RKO (cell line): Measurements from ENCODE around the gene IL4.
"Not testable (repeated sequence)": the region's sequence is repeated elsewhere in the genome, so short reads cannot be mapped to it uniquely, and the experiment has no call there.

Source experiments
- DNase-seq: peaks from one replicate; pipeline ENCODE4 v3.0.0-alpha.2; 2016; ENCODE audit warnings: low spot score

The IL4 gene

DNA sequence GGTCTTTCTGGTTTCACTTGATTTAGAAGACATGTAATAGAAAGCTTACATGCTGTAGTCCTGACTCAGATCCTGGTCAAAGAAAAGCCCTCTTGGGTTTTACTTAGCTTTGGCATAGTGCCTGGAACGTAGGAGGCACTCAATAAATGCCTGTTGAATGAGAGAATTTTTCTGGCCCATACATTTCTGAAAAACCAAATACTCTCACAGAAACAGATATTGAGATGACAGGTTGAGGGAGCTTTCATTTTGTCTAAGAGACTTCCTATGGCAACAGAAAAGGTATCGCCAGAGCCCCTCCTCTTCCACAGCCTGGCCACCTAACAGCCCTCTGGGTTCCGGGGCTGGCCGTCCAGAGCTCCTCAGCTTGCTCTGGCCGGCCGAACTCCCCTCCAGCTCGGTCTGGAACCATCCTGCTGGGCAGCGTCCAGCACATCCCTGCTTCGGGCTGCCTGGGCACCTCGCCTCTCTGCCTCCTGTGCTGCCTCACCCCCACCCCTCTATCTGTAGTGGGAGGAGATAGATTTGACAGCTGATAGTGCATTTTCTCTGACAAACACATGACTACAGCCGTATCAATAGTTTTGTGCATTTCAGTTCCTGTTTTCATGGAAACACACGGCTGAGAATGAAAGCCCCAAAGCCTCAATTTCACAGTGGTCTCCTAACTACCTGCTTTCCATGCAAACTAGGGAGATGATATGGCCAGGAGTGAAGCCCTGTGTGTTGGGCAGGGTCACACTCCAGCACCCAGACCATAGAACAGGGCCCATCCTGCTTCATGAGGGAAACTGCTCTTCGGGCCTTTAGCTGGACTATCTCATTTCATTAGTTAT lies 1.1 kb downstream of the IL4 start:
- DNase-seq, result peak; percentile 74

- no peak for DNase-seq
Observed at GRCh38 chr5:132675936-132676689, 2.3 kb downstream of the IL4 start.

DNA sequence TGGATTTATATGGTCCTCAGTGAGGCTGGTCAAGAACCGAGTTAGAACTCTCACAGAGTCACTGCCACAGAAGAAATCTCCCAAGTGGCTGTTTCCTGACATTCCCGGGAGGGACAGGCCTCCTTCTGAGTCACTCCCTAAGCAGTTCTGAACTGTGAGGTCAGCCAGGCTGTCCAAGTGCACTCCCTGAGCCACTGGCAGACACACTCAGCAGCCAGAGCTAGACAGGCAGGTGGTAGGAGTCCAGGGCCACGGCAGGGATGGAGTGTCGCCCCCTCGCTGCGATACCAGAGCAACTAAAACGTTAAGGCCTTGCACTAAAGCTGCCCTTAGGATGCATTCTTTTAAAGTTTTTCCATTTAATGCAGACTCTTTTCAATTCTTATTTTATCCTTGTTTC lies 3.4 kb downstream of the IL4 start:
- DNase-seq, result peak; percentile 93

- DNase-seq, result no peak
Observed at GRCh38 chr5:132677682-132678400, 4.1 kb downstream of the IL4 start.

- DNase-seq, result no peak
Observed at GRCh38 chr5:132678735-132679134, 4.9 kb downstream of the IL4 start.

DNA sequence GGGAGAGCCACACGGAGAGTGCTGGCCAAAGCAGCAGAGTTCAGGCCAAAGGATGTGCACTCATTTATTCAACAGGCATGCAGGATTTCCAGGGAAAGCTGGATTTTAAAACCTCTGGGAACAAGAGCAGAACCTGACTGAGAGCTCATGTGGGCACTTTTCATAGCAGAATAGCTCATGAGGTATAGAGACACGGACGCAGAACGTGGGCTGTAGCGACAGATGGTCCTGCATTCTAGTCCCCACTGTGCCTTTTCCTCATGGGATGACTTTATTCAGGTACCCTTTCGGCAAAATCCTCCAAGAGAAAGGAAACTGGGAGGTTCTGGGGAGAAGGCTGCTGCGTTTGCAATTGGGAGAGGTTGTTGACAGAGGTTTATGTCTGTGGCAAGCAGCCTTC lies 5.4 kb downstream of the IL4 start:
- no peak for DNase-seq

- DNase-seq, result no peak
Observed at GRCh38 chr5:132679717-132680380, 6.1 kb downstream of the IL4 start.

- DNase-seq, result no peak
Observed at GRCh38 chr5:132680780-132681475, 7.1 kb downstream of the IL4 start.

GRCh38 chr5:132681476-132681831 lies 7.7 kb downstream of the IL4 start:
- DNase-seq, result no peak

DNA sequence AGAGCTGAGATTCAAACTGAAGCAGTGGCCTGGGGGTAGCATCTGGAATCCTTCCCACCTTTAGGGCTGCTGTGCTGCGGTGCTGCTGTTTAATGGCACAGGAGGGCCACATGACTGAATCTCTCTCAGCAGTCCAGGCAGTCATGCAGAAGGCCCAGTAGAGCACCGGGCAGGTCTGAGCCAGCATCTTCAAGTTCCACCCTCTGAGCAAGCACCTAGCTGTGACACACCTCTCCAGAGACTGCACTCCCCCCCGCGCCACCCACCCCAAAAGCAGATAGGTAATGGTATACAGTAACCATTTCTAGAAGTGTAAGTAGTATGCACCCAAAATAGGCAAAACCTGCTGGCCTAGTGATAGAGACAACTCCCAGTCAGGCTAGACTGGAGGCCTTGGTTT lies 8.2 kb downstream of the IL4 start:
- no peak for DNase-seq

DNA sequence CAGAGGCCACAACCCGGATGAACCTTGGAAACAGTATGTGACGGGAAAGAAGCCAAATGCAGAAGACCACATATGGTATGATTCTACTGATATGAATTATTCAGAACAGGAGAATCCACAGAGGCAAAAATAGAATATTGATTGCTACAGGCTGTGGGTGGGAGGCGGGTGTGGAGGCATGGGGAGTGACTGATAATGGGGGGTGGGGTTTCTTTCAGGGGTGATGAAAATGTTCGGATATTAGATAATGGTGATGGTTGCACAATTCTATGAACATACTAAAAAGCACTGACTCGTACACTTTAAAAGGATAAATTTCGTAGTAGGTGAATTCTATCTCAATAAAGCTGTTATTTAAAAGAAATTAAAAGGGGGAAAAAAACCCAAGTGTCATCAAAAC lies 10.7 kb downstream of the IL4 start:
- no peak for DNase-seq

DNA sequence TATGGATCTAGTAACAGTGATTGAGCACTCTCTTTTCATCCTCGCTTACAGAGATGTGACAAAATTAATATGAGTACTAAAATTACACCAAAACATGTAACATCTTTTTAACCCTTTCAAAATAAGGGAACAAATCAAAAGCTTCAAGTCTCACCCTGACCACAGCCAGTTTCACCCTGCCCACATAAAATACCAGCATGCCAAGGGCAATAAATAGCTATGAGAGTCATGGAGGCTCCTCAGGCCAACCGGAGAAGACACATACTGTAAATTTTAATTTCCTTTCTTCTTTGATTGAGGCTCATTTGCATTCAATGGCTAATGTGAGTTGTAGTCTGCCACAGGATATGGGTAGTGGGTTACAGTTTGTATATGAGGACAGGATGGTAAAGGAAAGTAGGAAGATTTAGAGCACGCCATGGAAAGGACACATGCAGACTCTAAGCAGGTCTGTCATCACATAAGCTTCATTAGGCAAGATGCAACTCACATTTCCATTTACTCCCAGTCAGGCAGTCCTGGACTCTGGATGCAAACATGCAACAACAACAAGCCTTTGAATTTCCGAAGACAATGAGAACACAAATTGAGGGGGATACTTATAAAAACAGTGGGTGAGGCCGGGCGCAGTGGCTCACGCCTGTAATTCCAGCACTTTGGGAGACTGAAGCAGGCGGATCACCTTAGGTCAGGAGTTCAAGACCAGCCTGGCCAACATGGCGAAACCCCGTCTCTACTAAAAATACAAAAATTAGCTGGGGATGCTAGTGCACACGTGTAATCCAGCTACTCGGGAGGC lies 11.3 kb downstream of the IL4 start:
- DNase-seq, result no peak

GRCh38 chr5:132686193-132686592 lies 12.4 kb downstream of the IL4 start:
- DNase-seq, result no peak

- DNase-seq, result no peak
Observed at GRCh38 chr5:132687995-132688394, 14.2 kb downstream of the IL4 start.

- no peak for DNase-seq
Observed at GRCh38 chr5:132688536-132689339, 14.9 kb downstream of the IL4 start.

DNA sequence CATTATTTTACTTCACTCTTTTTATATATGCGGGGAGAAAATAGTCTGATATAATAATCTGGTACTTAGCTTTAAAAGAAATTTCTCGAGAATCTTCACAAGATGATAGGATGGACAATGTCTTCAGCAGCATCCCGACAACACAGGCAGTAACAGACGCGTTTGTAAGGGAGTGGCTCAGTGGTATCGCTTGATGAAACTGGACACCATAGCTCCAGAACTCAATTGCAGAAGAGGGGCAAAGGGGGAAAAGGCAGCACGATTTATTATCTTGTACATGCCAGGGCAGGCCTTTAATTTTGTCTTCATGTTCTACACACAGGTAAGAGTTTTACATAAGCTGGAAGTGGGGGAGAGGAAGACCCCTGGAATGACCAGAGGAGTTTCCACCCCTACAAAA lies 15.7 kb downstream of the IL4 start:
- no peak for DNase-seq

DNA sequence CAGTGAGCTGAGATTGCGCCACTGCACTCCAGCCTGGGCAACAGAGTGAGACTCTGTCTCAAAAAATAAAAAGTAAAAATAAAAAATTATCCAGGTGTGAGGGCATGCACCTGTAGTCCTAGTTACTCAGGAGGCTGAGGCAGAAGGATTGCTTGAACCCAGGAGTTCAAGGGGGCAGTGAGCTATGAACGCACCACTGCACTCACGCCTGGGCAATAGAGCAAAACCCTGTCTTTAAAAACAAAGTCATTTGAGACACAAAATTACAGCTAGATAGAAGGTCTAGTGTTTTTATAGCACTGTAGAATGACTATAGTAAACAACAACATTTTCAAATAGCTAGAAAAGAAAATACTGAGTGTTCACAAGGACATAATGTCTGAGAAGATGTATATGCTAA lies 16.4 kb downstream of the IL4 start:
- DNase-seq, result no peak

GRCh38 chr5:132691755-132692631 lies 18.2 kb downstream of the IL4 start:
- not testable (repeated sequence) for DNase-seq

DNA sequence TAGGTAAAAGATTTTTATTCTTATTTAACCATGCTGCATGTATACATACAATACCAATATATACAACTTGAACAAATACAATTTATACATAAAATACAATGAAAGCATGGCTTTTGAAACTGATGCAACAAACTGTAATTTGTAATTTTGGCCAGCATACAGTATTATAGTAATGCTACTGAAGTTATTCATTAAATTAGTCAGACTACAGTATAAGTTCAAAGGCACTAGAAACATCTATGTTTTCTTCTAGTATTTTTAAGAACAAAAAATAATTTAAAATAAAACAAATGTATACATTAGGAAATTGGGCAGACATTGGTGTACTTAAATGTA lies 18.8 kb downstream of the IL4 start:
- peak; percentile 16 for DNase-seq
